ENCODE measurements around the gene ACOX2. TPM values are rescaled to one million over a fixed set of nuclear protein-coding genes. Genes with fewer than 3 reads are reported as not detected.

ACOX2 gene
- total and polyA plus RNA-seq, 2 of the 8 experiments (the other 6 are each of a cell fraction or from before 2014, with no cell fraction given) = 3.2 to 9.2 TPM

DNA sequence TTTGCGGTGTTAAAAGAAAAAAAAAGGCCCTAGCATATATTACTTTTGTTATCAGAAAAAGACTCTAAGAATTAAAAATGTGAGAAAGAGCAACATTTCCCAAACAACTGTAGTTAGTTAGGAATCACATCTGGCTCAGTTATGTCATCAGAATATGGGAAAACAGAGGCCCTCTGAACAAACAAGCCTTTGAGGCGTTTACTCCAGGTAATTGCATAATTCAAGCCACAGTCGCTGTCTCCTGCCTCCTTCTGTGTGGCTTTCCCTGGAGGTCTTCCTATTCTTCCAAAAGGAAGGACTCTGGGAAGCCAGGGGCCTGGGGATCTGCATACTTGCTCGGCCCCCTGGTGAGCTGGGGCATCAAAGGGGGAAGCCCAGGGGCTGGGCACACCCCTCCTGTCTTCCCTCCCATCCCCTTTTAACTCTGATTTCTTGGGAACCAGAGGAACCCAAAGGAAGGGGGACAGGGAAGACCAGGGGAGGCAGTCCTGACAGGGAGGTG is 43.9 kb upstream of the ACOX2 start:
- no peak overlapping the region for H3K23ac ChIP-seq (ENCODE audit: insufficient read length)
- FAIRE-seq = no peak
- H2BK120ac ChIP-seq (replicated peaks; ENCODE audit: low read depth, low read length) = no peak overlapping the region
- H3K4me1 ChIP-seq (replicated peaks in 1 of 4; ENCODE audit: control insufficient read depth in 3 of 4, insufficient read depth in 4 of 4, low read length in 3 of 4) = peaks cover 3 to 11% (median 8%) of the 10 kb centered on the region in 4 experiments; a peak in 5 of 7 replicates
- H3K27me3 ChIP-seq (replicated peaks in 1 of 4; ENCODE audit: control insufficient read depth in 3 of 4, extremely low read depth in 1 of 4, insufficient read depth in 3 of 4, low read length in 3 of 4) = peaks cover 4 to 21% (median 17%) of the 10 kb centered on the region in 4 experiments
- no peak overlapping the region for H3K14ac ChIP-seq (ENCODE audit: insufficient read length)
- WGBS, 2 experiments (ENCODE audit: extremely low coverage in 1 of 2, insufficient coverage in 1 of 2, insufficient read length in 1 of 2, insufficient replicate concordance in 2 of 2, low coverage in 1 of 2, low lambda C conversion rate in 2 of 2, missing lambda C conversion rate in 1 of 2) = 44% methylated on average over 4 of the region's 4 CpGs; no CpG with 5 or more reads in 1 of the 2 experiments
- no peaks in the 10 kb centered on the region for H3K79me1 ChIP-seq (ENCODE audit: low read depth, low read length)
- ChIA-PET CTCF (ENCODE audit: partially characterized antibody) (interaction anchor here (0.7 to 40.0 kb wide), 5 partner anchors 12 to 56 kb away, joined by 3 to 994 read pairs (median 5); no protein-coding TSS in a partner anchor), POLR2A (ENCODE audit: partially characterized antibody) (interaction anchor here (1.0 to 1.4 kb wide), 2 partner anchors 11 to 36 kb away, joined by 3 to 4 read pairs; no protein-coding TSS in a partner anchor)
- H3K4me3 ChIP-seq (ENCODE audit: extremely low read depth in 1 of 4, insufficient read depth in 2 of 4, low read depth in 3 of 4, low read length in 4 of 4) = peak overlapping the region in 2 of 4 experiments; percentile 15 to 24; a peak in 3 of 8 replicates
- peaks cover 0 to under 1% of the 10 kb centered on the region in 2 experiments for H4K20me1 ChIP-seq (replicated peaks in 1 of 2; ENCODE audit: control insufficient read depth in 1 of 2, insufficient read depth in 2 of 2, low read length in 2 of 2)
- no peak overlapping the region for H2BK20ac ChIP-seq (ENCODE audit: low read length)
- no peak overlapping the region for H2BK5ac ChIP-seq (ENCODE audit: low read depth, low read length)
- H4K8ac ChIP-seq (ENCODE audit: extremely low read depth, insufficient read depth, low read length) = no peak overlapping the region
- TF ChIP-seq CEBPB (IDR thresholded peaks at IDR 0.05; ENCODE audit: low read depth, low read length) (peak; percentile 57; the same call in 1 of the 2 replicates), HDAC2 (IDR thresholded peaks at IDR 0.05; ENCODE audit: borderline replicate concordance in 1 of 2, low read depth in 2 of 2, low read length in 2 of 2) (peak in 1 of 2 experiments; percentile 25; a peak in 1 of 4 replicates), ATF2 (IDR thresholded peaks at IDR 0.05; ENCODE audit: low read length) (no peak)
- H2AFZ ChIP-seq (ENCODE audit: low read length) = no peak overlapping the region
- H3K23me2 ChIP-seq (ENCODE audit: low read depth, low read length) = no peaks in the 10 kb centered on the region
- no peak for DNase-seq (ENCODE audit: low read depth in 1 of 2, low spot score in 2 of 2)
- no peak overlapping the region for H3K18ac ChIP-seq (ENCODE audit: extremely low read depth, low read length)
- no peak overlapping the region for H2AK5ac ChIP-seq (ENCODE audit: low read depth, low read length)
- no peak overlapping the region for H3K56ac ChIP-seq (replicated peaks; ENCODE audit: insufficient read length, low read depth, low read length)
- no peak overlapping the region for H3K4ac ChIP-seq (replicated peaks; ENCODE audit: insufficient read length, low read depth, low read length)
- no peaks in the 10 kb centered on the region for H3K9me3 ChIP-seq (ENCODE audit: insufficient read depth in 2 of 2, low read depth in 1 of 2, low read length in 1 of 2)
- no peaks in the 10 kb centered on the region for H3K36me3 ChIP-seq (ENCODE audit: control insufficient read depth in 2 of 4, insufficient read depth in 4 of 4, low read length in 3 of 4)
- H4K5ac ChIP-seq (ENCODE audit: insufficient read length, low read depth, low read length) = no peak overlapping the region
- H3K4me2 ChIP-seq (ENCODE audit: insufficient read depth in 1 of 2, low read depth in 2 of 2, low read length in 2 of 2) = peak overlapping the region; percentile 39 to 45; a peak in 2 of 4 replicates
- H4K91ac ChIP-seq (replicated peaks; ENCODE audit: insufficient read length, low read length) = no peak overlapping the region
- H3K27ac ChIP-seq (ENCODE audit: low read depth, low read length) = no peak overlapping the region; the same call in 1 of the 2 replicates
- H2BK15ac ChIP-seq (ENCODE audit: low read length) = 0 out of 2 replicates have a peak overlapping the region, but pooled peaks have one; percentile 23
- no peak overlapping the region for H2BK12ac ChIP-seq (ENCODE audit: low read depth, low read length)
- no peak overlapping the region for H3K9ac ChIP-seq (replicated peaks in 1 of 4; ENCODE audit: extremely low read depth in 1 of 4, low read depth in 3 of 4, low read length in 3 of 4)
- no peaks in the 10 kb centered on the region for H3K79me2 ChIP-seq (ENCODE audit: control insufficient read depth in 1 of 2, insufficient read depth in 2 of 2, low read length in 2 of 2)

All from H1 (cell line).